Measurements from ENCODE around the gene MAP3K14. TPM values are rescaled to one million over a fixed set of nuclear protein-coding genes. Genes with fewer than 3 reads are reported as not detected.

MAP3K14 gene
- total and polyA plus RNA-seq, 10 of the 15 experiments (the other 5 are each of a cell fraction or from before 2014, with no cell fraction given), result 2.1 to 33.3 (median 19.7) TPM

GRCh38 chr17:45264988-45265387 is 51.8 kb downstream of the MAP3K14 start:
- no peak overlapping the region for H3K9ac ChIP-seq (ENCODE audit: control insufficient read depth, insufficient read depth, low read length)
- H2AFZ ChIP-seq (ENCODE audit: control insufficient read depth, low read depth, low read length), result no peak overlapping the region
- ChIA-PET CTCF (interaction anchor here (2.1 kb wide), 1 partner anchor 12 kb away, joined by 7 read pairs; no protein-coding TSS in a partner anchor), RAD21 (ENCODE audit: unreplicated experiment) (no interaction called here), SMC1A (ENCODE audit: uncharacterized antibody, unreplicated experiment) (no interaction called here), POLR2A (no interaction called here)
- intact Hi-C loops (cut with micrococcal nuclease; ENCODE audit: unreplicated experiment), result no loop called here
- no peak overlapping the region for H3K4me2 ChIP-seq (ENCODE audit: control insufficient read depth, insufficient read depth)
- TF ChIP-seq ATF7 (IDR thresholded peaks at IDR 0.05; ENCODE audit: low read depth) (no peak), KDM1A (IDR thresholded peaks at IDR 0.05; ENCODE audit: borderline replicate concordance) (no peak), SMC3 (IDR thresholded peaks at IDR 0.05; ENCODE audit: borderline replicate concordance, low read length) (no peak), ZNF207 (IDR thresholded peaks at IDR 0.05; ENCODE audit: borderline replicate concordance) (no peak), RUNX3 (IDR thresholded peaks at IDR 0.05; ENCODE audit: low read length) (no peak), JUNB (IDR thresholded peaks at IDR 0.05) (no peak)
- no peak overlapping the region for H3K27ac ChIP-seq (ENCODE audit: control insufficient read depth, insufficient read depth)
- H3K36me3 ChIP-seq (ENCODE audit: control insufficient read depth in 2 of 2, insufficient read depth in 2 of 2, low read length in 1 of 2), result peaks cover 34 to 42% of the 10 kb centered on the region in 2 experiments
- peaks cover 18% of the 10 kb centered on the region for H3K4me1 ChIP-seq (ENCODE audit: control insufficient read depth, insufficient read depth, low read length)
- no peak for DNase-seq (ENCODE audit: low read depth, low spot score)
- no peak for ATAC-seq
- no peaks in the 10 kb centered on the region for H3K79me2 ChIP-seq (ENCODE audit: control insufficient read depth, insufficient read depth, low read length)
- no TSS peak for BruUV-seq (replicated peaks)
- FAIRE-seq, result no peak
- no peak overlapping the region for H3K4me3 ChIP-seq
- in situ Hi-C loops (cut with MboI), result loop anchor here (25.0 kb wide), 1 partner anchor 347 kb away; no protein-coding TSS in a partner anchor
- H4K20me1 ChIP-seq (ENCODE audit: control insufficient read depth, insufficient read depth), result 0 out of 2 replicates have a peak, but pooled peaks cover 2% of the 10 kb centered on the region
- WGBS (ENCODE audit: insufficient coverage, insufficient replicate concordance, low lambda C conversion rate, missing lambda C conversion rate), result 82% methylated on average over 8 of the region's 8 CpGs
- H3K27me3 ChIP-seq (replicated peaks in 1 of 2; ENCODE audit: control insufficient read depth in 2 of 2, insufficient read depth in 2 of 2, low read length in 1 of 2), result no peaks in the 10 kb centered on the region
- no peaks in the 10 kb centered on the region for H3K9me3 ChIP-seq (replicated peaks; ENCODE audit: control insufficient read depth, insufficient read depth, low read length)

DNA sequence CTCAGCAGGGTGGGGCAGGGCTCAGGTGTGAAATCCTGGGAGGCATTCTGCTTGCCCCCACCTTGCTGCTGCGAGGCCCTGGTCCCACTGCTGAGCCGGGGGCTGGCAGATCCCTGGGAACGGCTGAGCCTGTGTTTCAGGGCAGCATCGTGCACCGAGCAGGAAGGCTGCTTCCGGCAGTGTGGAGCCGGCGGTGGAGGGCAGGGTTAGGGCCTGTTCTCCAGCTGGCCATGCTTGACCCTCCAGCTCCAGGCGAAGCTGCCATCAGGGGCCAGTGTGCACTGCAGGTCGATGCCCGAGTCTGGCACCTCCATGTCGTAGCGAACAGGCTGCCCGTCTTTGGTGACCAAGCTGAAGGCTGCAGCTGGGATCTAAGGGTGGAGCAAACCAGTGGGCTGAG is 52.4 kb downstream of the MAP3K14 start:
- ATAC-seq (no peak), FAIRE-seq (no peak), DNase-seq (ENCODE audit: low read depth, low spot score) (no peak)
- ChIA-PET RAD21 (ENCODE audit: unreplicated experiment) (no interaction called here), CTCF (interaction anchor here (0.6 kb wide), 1 partner anchor 13 kb away, joined by 3 read pairs; no protein-coding TSS in a partner anchor), POLR2A (no interaction called here), SMC1A (ENCODE audit: uncharacterized antibody, unreplicated experiment) (no interaction called here)
- Histone ChIP-seq H3K9me3 (replicated peaks; ENCODE audit: control insufficient read depth, insufficient read depth, low read length) (no peaks in the 10 kb centered on the region), H3K4me1 (ENCODE audit: control insufficient read depth, insufficient read depth, low read length) (peaks cover 17% of the 10 kb centered on the region), H3K36me3 (ENCODE audit: control insufficient read depth in 2 of 2, insufficient read depth in 2 of 2, low read length in 1 of 2) (peaks cover 28 to 37% of the 10 kb centered on the region in 2 experiments), H3K4me2 (ENCODE audit: control insufficient read depth, insufficient read depth) (no peak overlapping the region), H3K27me3 (replicated peaks in 1 of 2; ENCODE audit: control insufficient read depth in 2 of 2, insufficient read depth in 2 of 2, low read length in 1 of 2) (no peaks in the 10 kb centered on the region), H3K4me3 (no peak overlapping the region), H3K9ac (ENCODE audit: control insufficient read depth, insufficient read depth, low read length) (no peak overlapping the region), H4K20me1 (ENCODE audit: control insufficient read depth, insufficient read depth) (0 out of 2 replicates have a peak, but pooled peaks cover 2% of the 10 kb centered on the region), H3K27ac (ENCODE audit: control insufficient read depth, insufficient read depth) (no peak overlapping the region), H2AFZ (ENCODE audit: control insufficient read depth, low read depth, low read length) (no peak overlapping the region), H3K79me2 (ENCODE audit: control insufficient read depth, insufficient read depth, low read length) (no peaks in the 10 kb centered on the region)
- in situ Hi-C loops (cut with MboI) (loop anchor here (25.0 kb wide), 1 partner anchor 348 kb away; no protein-coding TSS in a partner anchor), intact Hi-C loops (cut with micrococcal nuclease; ENCODE audit: unreplicated experiment) (no loop called here)
- BruUV-seq (replicated peaks), result no TSS peak
- WGBS (ENCODE audit: insufficient coverage, insufficient replicate concordance, low lambda C conversion rate, missing lambda C conversion rate), result 96% methylated on average over 14 of the region's 14 CpGs
- no peak for TF ChIP-seq CHD1 (IDR thresholded peaks at IDR 0.05; ENCODE audit: low read depth, low read length)
- TF ChIP-seq ZBTB4 (CRISPR knock-in tag; IDR thresholded peaks at IDR 0.05), result no peak
- no peak for TF ChIP-seq BACH1 (IDR thresholded peaks at IDR 0.05; ENCODE audit: borderline replicate concordance)
- TF ChIP-seq RCOR1 (conservative IDR thresholded peaks at IDR 0.05; ENCODE audit: low read depth, low read length), result no peak
- no peak for TF ChIP-seq ZNF207 (IDR thresholded peaks at IDR 0.05; ENCODE audit: borderline replicate concordance)
- TF ChIP-seq SKIL (IDR thresholded peaks at IDR 0.05; ENCODE audit: low read depth, poor library complexity, severe bottlenecking), result no peak
- peak; percentile 58; the same call in 1 of the 2 replicates for TF ChIP-seq POLR2A (IDR thresholded peaks at IDR 0.05; ENCODE audit: low read depth, low read length)
- no peak for TF ChIP-seq SIN3A (IDR thresholded peaks at IDR 0.05; ENCODE audit: low read depth, low read length)
- 0 out of 2 replicates have a peak, but pooled peaks have one; percentile 33 for TF ChIP-seq POLR2AphosphoS2 (IDR thresholded peaks at IDR 0.05; ENCODE audit: low read depth, low read length)

All from GM12878 (cell line).